ENCODE measurements around the gene FAF1.
"Not testable (repeated sequence)": the region's sequence is repeated elsewhere in the genome, so short reads cannot be mapped to it uniquely, and the experiment has no call there.

The FAF1 gene

GRCh38 chr1:50959913-50960844 lies at the start of gene FAF1:
Gene FAF1 (minus strand): TSS chr1:50960267. CDS start chr1:50959811, 456 bp downstream.
- no peaks in the 10 kb centered on the region for H3K9me3 ChIP-seq (ENCODE audit: control insufficient read depth, insufficient read depth, low read length)
- peak within 1 kb of the TSS; percentile 90 for H3K9ac ChIP-seq (ENCODE audit: low read depth, low read length)
- no peaks in the 10 kb centered on the region; the same call in 1 of the 2 replicates for H3K4me1 ChIP-seq (ENCODE audit: insufficient read depth, low read length)
- H3K36me3 ChIP-seq (ENCODE audit: insufficient read depth, low read length), result no peaks in the 10 kb centered on the region

GRCh38 chr1:51009381-51009780 lies 49.3 kb upstream of the FAF1 start:
- Histone ChIP-seq H3K9me3 (ENCODE audit: control insufficient read depth, insufficient read depth, low read length) (no peaks in the 10 kb centered on the region), H3K9ac (ENCODE audit: low read depth, low read length) (no peak overlapping the region), H3K4me1 (ENCODE audit: insufficient read depth, low read length) (no peaks in the 10 kb centered on the region), H3K36me3 (ENCODE audit: insufficient read depth, low read length) (no peaks in the 10 kb centered on the region)

GRCh38 chr1:51005549-51005948 lies 45.5 kb upstream of the FAF1 start:
- not testable (repeated sequence) for H3K4me1 ChIP-seq (ENCODE audit: insufficient read depth, low read length); H3K36me3 ChIP-seq (ENCODE audit: insufficient read depth, low read length); H3K9ac ChIP-seq (ENCODE audit: low read depth, low read length); H3K9me3 ChIP-seq (ENCODE audit: control insufficient read depth, insufficient read depth, low read length)

GRCh38 chr1:51002516-51002915 lies 42.4 kb upstream of the FAF1 start:
- Histone ChIP-seq H3K9ac (ENCODE audit: low read depth, low read length) (no peak overlapping the region), H3K9me3 (ENCODE audit: control insufficient read depth, insufficient read depth, low read length) (no peaks in the 10 kb centered on the region), H3K4me1 (ENCODE audit: insufficient read depth, low read length) (no peaks in the 10 kb centered on the region), H3K36me3 (ENCODE audit: insufficient read depth, low read length) (no peaks in the 10 kb centered on the region)

GRCh38 chr1:51000651-51001050 lies 40.6 kb upstream of the FAF1 start:
- no peaks in the 10 kb centered on the region for H3K9me3 ChIP-seq (ENCODE audit: control insufficient read depth, insufficient read depth, low read length)
- no peaks in the 10 kb centered on the region for H3K36me3 ChIP-seq (ENCODE audit: insufficient read depth, low read length)
- no peaks in the 10 kb centered on the region for H3K4me1 ChIP-seq (ENCODE audit: insufficient read depth, low read length)
- H3K9ac ChIP-seq (ENCODE audit: low read depth, low read length), result no peak overlapping the region

GRCh38 chr1:51000160-51000559 lies 40.1 kb upstream of the FAF1 start:
- H3K4me1 ChIP-seq (ENCODE audit: insufficient read depth, low read length), result no peaks in the 10 kb centered on the region
- no peak overlapping the region for H3K9ac ChIP-seq (ENCODE audit: low read depth, low read length)
- H3K36me3 ChIP-seq (ENCODE audit: insufficient read depth, low read length), result no peaks in the 10 kb centered on the region
- H3K9me3 ChIP-seq (ENCODE audit: control insufficient read depth, insufficient read depth, low read length), result no peaks in the 10 kb centered on the region

GRCh38 chr1:50999375-50999774 lies 39.3 kb upstream of the FAF1 start:
- not testable (repeated sequence) for H3K9me3 ChIP-seq (ENCODE audit: control insufficient read depth, insufficient read depth, low read length); H3K9ac ChIP-seq (ENCODE audit: low read depth, low read length); H3K4me1 ChIP-seq (ENCODE audit: insufficient read depth, low read length); H3K36me3 ChIP-seq (ENCODE audit: insufficient read depth, low read length)

GRCh38 chr1:50996083-50996482 lies 36.0 kb upstream of the FAF1 start:
- H3K4me1 ChIP-seq (ENCODE audit: insufficient read depth, low read length), result no peaks in the 10 kb centered on the region

GRCh38 chr1:50995651-50996050 lies 35.6 kb upstream of the FAF1 start:
- no peaks in the 10 kb centered on the region for H3K36me3 ChIP-seq (ENCODE audit: insufficient read depth, low read length)

More at GRCh38 chr1:50996083-50996482, 36.0 kb upstream of the FAF1 start:
- no peak overlapping the region for H3K9ac ChIP-seq (ENCODE audit: low read depth, low read length)
- H3K36me3 ChIP-seq (ENCODE audit: insufficient read depth, low read length), result no peaks in the 10 kb centered on the region
- no peaks in the 10 kb centered on the region for H3K9me3 ChIP-seq (ENCODE audit: control insufficient read depth, insufficient read depth, low read length)

GRCh38 chr1:50994997-50995396 lies 34.9 kb upstream of the FAF1 start:
- Histone ChIP-seq H3K36me3 (ENCODE audit: insufficient read depth, low read length) (no peaks in the 10 kb centered on the region), H3K9ac (ENCODE audit: low read depth, low read length) (no peak overlapping the region), H3K9me3 (ENCODE audit: control insufficient read depth, insufficient read depth, low read length) (no peaks in the 10 kb centered on the region), H3K4me1 (ENCODE audit: insufficient read depth, low read length) (no peaks in the 10 kb centered on the region)

More at GRCh38 chr1:50995651-50996050, 35.6 kb upstream of the FAF1 start:
- H3K4me1 ChIP-seq (ENCODE audit: insufficient read depth, low read length), result no peaks in the 10 kb centered on the region
- no peaks in the 10 kb centered on the region for H3K9me3 ChIP-seq (ENCODE audit: control insufficient read depth, insufficient read depth, low read length)
- no peak overlapping the region for H3K9ac ChIP-seq (ENCODE audit: low read depth, low read length)

- H3K9ac ChIP-seq (ENCODE audit: low read depth, low read length), result no peak overlapping the region
- no peaks in the 10 kb centered on the region for H3K9me3 ChIP-seq (ENCODE audit: control insufficient read depth, insufficient read depth, low read length)
- no peaks in the 10 kb centered on the region for H3K4me1 ChIP-seq (ENCODE audit: insufficient read depth, low read length)
- H3K36me3 ChIP-seq (ENCODE audit: insufficient read depth, low read length), result no peaks in the 10 kb centered on the region
Measured at GRCh38 chr1:50993645-50994044, 33.6 kb upstream of the FAF1 start.

- Histone ChIP-seq H3K36me3 (ENCODE audit: insufficient read depth, low read length) (no peaks in the 10 kb centered on the region), H3K9ac (ENCODE audit: low read depth, low read length) (no peak overlapping the region), H3K4me1 (ENCODE audit: insufficient read depth, low read length) (no peaks in the 10 kb centered on the region), H3K9me3 (ENCODE audit: control insufficient read depth, insufficient read depth, low read length) (no peaks in the 10 kb centered on the region)
Measured at GRCh38 chr1:50992532-50993318, 32.7 kb upstream of the FAF1 start.

- no peaks in the 10 kb centered on the region for H3K36me3 ChIP-seq (ENCODE audit: insufficient read depth, low read length)
- no peaks in the 10 kb centered on the region for H3K9me3 ChIP-seq (ENCODE audit: control insufficient read depth, insufficient read depth, low read length)
- no peak overlapping the region for H3K9ac ChIP-seq (ENCODE audit: low read depth, low read length)
- no peaks in the 10 kb centered on the region for H3K4me1 ChIP-seq (ENCODE audit: insufficient read depth, low read length)
Measured at GRCh38 chr1:50989694-50990093, 29.6 kb upstream of the FAF1 start.

- H3K9ac ChIP-seq (ENCODE audit: low read depth, low read length), result no peak overlapping the region
- no peaks in the 10 kb centered on the region for H3K36me3 ChIP-seq (ENCODE audit: insufficient read depth, low read length)
- no peaks in the 10 kb centered on the region for H3K9me3 ChIP-seq (ENCODE audit: control insufficient read depth, insufficient read depth, low read length)
- H3K4me1 ChIP-seq (ENCODE audit: insufficient read depth, low read length), result no peaks in the 10 kb centered on the region
Measured at GRCh38 chr1:50986653-50987052, 26.6 kb upstream of the FAF1 start.

- no peaks in the 10 kb centered on the region for H3K36me3 ChIP-seq (ENCODE audit: insufficient read depth, low read length)
- H3K9me3 ChIP-seq (ENCODE audit: control insufficient read depth, insufficient read depth, low read length), result no peaks in the 10 kb centered on the region
- no peak overlapping the region for H3K9ac ChIP-seq (ENCODE audit: low read depth, low read length)
- no peaks in the 10 kb centered on the region for H3K4me1 ChIP-seq (ENCODE audit: insufficient read depth, low read length)
Measured at GRCh38 chr1:50985094-50985493, 25.0 kb upstream of the FAF1 start.
